HEK293 (cell line): ENCODE data around the gene GPR132.

Source experiments
- BCL11A ChIP-seq: fragments of 450-650 bp; formaldehyde crosslinking; IDR thresholded peaks from 2 replicates; pipeline ENCODE4 v1.5.1; 2016; ENCODE audit warnings: low read depth, missing biosample characterization, missing genetic modification characterization
- GLIS1 ChIP-seq: fragments of 450-650 bp; formaldehyde crosslinking; IDR thresholded peaks from 2 replicates; pipeline ENCODE4 v1.5.1; 2016; ENCODE audit warnings: missing biosample characterization, missing genetic modification characterization
- KLF16 ChIP-seq: fragments of 450-650 bp; formaldehyde crosslinking; IDR thresholded peaks from 2 replicates; pipeline ENCODE4 v1.5.1; 2017; ENCODE audit warnings: missing biosample characterization, missing genetic modification characterization
- OSR2 ChIP-seq: fragments of 450-650 bp; formaldehyde crosslinking; IDR thresholded peaks from 2 replicates; pipeline ENCODE4 v1.5.1; 2016; ENCODE audit warnings: missing biosample characterization, missing genetic modification characterization
- ZBTB1 ChIP-seq: fragments of 450-650 bp; formaldehyde crosslinking; IDR thresholded peaks from 2 replicates; pipeline ENCODE4 v1.5.1; 2016; ENCODE audit warnings: missing biosample characterization, missing genetic modification characterization
- ZBTB48 ChIP-seq: fragments of 450-650 bp; formaldehyde crosslinking; IDR thresholded peaks from 2 replicates; pipeline ENCODE4 v1.5.1; 2016; ENCODE audit warnings: missing biosample characterization, missing genetic modification characterization
- ZFP69B ChIP-seq: fragments of 450-650 bp; formaldehyde crosslinking; IDR thresholded peaks from 2 replicates; pipeline ENCODE4 v1.5.1; 2016; ENCODE audit warnings: missing biosample characterization, missing genetic modification characterization
- ZIC2 ChIP-seq: fragments of 450-650 bp; formaldehyde crosslinking; IDR thresholded peaks from 2 replicates; pipeline ENCODE4 v1.5.1; 2016; ENCODE audit warnings: missing biosample characterization, missing genetic modification characterization
- ZNF121 ChIP-seq: fragments of 450-650 bp; formaldehyde crosslinking; IDR thresholded peaks from 2 replicates; pipeline ENCODE4 v1.5.1; 2016; ENCODE audit warnings: missing biosample characterization, missing genetic modification characterization
- ZNF133 ChIP-seq: fragments of 450-650 bp; formaldehyde crosslinking; IDR thresholded peaks from 2 replicates; pipeline ENCODE4 v1.5.1; 2016; ENCODE audit warnings: missing biosample characterization, missing genetic modification characterization
- ZNF2 ChIP-seq: fragments of 450-650 bp; formaldehyde crosslinking; IDR thresholded peaks from 2 replicates; pipeline ENCODE4 v1.5.1; 2016; ENCODE audit warnings: missing biosample characterization, missing genetic modification characterization
- ZNF324 ChIP-seq: fragments of 450-650 bp; formaldehyde crosslinking; IDR thresholded peaks from 2 replicates; pipeline ENCODE4 v1.5.1; 2016; ENCODE audit warnings: missing biosample characterization, missing genetic modification characterization
- ZNF335 ChIP-seq: fragments of 450-650 bp; formaldehyde crosslinking; conservative IDR thresholded peaks from 2 replicates; pipeline ENCODE4 v1.5.1; 2016; ENCODE audit warnings: missing biosample characterization, missing genetic modification characterization
- ZNF423 ChIP-seq: fragments of 450-650 bp; formaldehyde crosslinking; IDR thresholded peaks from 2 replicates; pipeline ENCODE4 v1.5.1; 2016; ENCODE audit warnings: missing biosample characterization, missing genetic modification characterization
- ZNF555 ChIP-seq: fragments of 450-650 bp; formaldehyde crosslinking; conservative IDR thresholded peaks from 2 replicates; pipeline ENCODE4 v1.5.1; 2017; ENCODE audit warnings: missing biosample characterization, mild to moderate bottlenecking, missing genetic modification characterization, inconsistent platforms
- ZNF624 ChIP-seq: fragments of 450-650 bp; formaldehyde crosslinking; IDR thresholded peaks from 2 replicates; pipeline ENCODE4 v1.5.1; 2017; ENCODE audit warnings: missing biosample characterization, missing genetic modification characterization
- ZNF76 ChIP-seq: fragments of 450-650 bp; formaldehyde crosslinking; IDR thresholded peaks from 2 replicates; pipeline ENCODE4; 2016; ENCODE audit warnings: low read depth, missing biosample characterization, missing genetic modification characterization, borderline replicate concordance
- ZNF843 ChIP-seq: fragments of 450-650 bp; formaldehyde crosslinking; IDR thresholded peaks from 2 replicates; pipeline ENCODE4 v1.5.1; 2016; ENCODE audit warnings: missing biosample characterization, missing genetic modification characterization
- ZSCAN30 ChIP-seq: fragments of 450-650 bp; IDR thresholded peaks from 2 replicates; pipeline ENCODE4 v1.5.1; 2018; ENCODE audit warnings: missing biosample characterization, mild to moderate bottlenecking, missing genetic modification characterization, moderate library complexity
- ZXDB ChIP-seq: fragments of 450-650 bp; formaldehyde crosslinking; IDR thresholded peaks from 2 replicates; pipeline ENCODE4 v1.5.1; 2016; ENCODE audit warnings: missing biosample characterization, missing genetic modification characterization
- TF ChIP-seq, protein P1 (sequence below): fragments of 450-650 bp; formaldehyde crosslinking; conservative IDR thresholded peaks from 2 replicates; pipeline ENCODE4 v1.5.1; 2016; ENCODE audit warnings: low read depth, missing biosample characterization, missing genetic modification characterization
- TF ChIP-seq, protein P2 (sequence below): fragments of 450-650 bp; formaldehyde crosslinking; IDR thresholded peaks from 2 replicates; pipeline ENCODE4 v1.5.1; 2016; ENCODE audit warnings: missing biosample characterization, missing genetic modification characterization
- TF ChIP-seq, protein P3 (sequence below): fragments of 450-650 bp; formaldehyde crosslinking; IDR thresholded peaks from 2 replicates; pipeline ENCODE4 v1.5.1; 2016; ENCODE audit warnings: missing biosample characterization, missing genetic modification characterization
- TF ChIP-seq, protein P4 (sequence below): fragments of 450-650 bp; IDR thresholded peaks from 2 replicates; pipeline ENCODE4 v1.5.1; 2018; ENCODE audit warnings: missing biosample characterization, missing genetic modification characterization
- TF ChIP-seq, protein P5 (sequence below): fragments of 450-650 bp; formaldehyde crosslinking; IDR thresholded peaks from 2 replicates; pipeline ENCODE4 v1.5.1; 2016; ENCODE audit warnings: missing biosample characterization, missing genetic modification characterization, low read depth
- TF ChIP-seq, protein P6 (sequence below): fragments of 450-650 bp; formaldehyde crosslinking; optimal IDR thresholded peaks from 2 replicates; pipeline ENCODE3; 2016; ENCODE audit warnings: missing biosample characterization, mild to moderate bottlenecking, missing genetic modification characterization

Gene GPR132

DNA sequence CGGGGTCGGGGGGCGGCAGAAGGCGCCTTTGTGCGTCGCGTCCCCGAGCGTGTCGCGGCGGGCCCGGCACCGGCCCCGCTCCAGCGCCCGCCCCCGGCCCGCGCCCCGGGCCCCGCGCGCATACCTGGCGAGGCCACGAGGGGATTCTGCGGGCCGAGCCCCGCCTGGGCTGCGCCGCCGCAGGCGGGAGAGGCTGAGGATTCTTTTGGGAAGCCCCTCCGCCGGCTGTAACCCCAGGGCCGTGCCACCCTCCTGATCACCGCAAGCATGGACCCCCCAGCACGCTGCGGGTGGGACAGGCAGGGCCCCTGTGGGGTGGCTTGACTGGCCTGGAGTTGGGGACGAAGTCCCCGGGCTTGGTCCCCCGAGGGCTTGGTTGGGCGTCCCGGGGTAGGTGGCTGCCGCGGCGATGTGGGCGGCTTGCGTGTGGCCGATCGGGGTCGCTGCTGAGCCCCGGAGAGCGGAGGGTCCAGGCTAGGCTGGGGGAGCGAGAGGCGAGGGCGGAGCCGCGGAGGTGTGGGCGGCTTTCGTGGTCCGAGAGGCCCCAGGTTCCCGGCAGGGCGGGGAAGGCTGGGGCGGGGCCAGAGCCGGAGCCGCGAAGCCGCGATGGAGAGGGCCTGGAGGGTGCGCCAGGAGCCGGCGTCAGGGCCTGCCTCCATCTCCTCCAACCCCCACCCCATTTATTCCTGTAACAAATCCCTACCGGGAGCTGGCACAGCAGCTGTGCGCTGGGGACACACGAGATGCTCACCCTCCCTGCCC is 28.4 kb upstream of the GPR132 start (continued):
- TF ChIP-seq, protein P1, sequence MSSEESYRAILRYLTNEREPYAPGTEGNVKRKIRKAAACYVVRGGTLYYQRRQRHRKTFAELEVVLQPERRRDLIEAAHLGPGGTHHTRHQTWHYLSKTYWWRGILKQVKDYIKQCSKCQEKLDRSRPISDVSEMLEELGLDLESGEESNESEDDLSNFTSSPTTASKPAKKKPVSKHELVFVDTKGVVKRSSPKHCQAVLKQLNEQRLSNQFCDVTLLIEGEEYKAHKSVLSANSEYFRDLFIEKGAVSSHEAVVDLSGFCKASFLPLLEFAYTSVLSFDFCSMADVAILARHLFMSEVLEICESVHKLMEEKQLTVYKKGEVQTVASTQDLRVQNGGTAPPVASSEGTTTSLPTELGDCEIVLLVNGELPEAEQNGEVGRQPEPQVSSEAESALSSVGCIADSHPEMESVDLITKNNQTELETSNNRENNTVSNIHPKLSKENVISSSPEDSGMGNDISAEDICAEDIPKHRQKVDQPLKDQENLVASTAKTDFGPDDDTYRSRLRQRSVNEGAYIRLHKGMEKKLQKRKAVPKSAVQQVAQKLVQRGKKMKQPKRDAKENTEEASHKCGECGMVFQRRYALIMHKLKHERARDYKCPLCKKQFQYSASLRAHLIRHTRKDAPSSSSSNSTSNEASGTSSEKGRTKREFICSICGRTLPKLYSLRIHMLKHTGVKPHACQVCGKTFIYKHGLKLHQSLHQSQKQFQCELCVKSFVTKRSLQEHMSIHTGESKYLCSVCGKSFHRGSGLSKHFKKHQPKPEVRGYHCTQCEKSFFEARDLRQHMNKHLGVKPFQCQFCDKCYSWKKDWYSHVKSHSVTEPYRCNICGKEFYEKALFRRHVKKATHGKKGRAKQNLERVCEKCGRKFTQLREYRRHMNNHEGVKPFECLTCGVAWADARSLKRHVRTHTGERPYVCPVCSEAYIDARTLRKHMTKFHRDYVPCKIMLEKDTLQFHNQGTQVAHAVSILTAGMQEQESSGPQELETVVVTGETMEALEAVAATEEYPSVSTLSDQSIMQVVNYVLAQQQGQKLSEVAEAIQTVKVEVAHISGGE (tag by site-specific recombination): 0 out of 2 replicates have a peak, but pooled peaks have one; percentile 29
- TF ChIP-seq ZNF2 (peak; percentile 69; the same call in 1 of the 2 replicates), BCL11A (tag by site-specific recombination) (0 out of 2 replicates have a peak, but pooled peaks have one; percentile 55), ZNF843 (peak; percentile 26; the same call in 1 of the 2 replicates), ZIC2 (peak; percentile 91), ZNF423 (tag by site-specific recombination) (peak; percentile 94), ZXDB (peak; percentile 83; the same call in 1 of the 2 replicates), ZFP69B (tag by site-specific recombination) (peak; percentile 45; the same call in 1 of the 2 replicates), ZNF324 (no peak), ZNF624 (tag by site-specific recombination) (no peak), KLF16 (tag by site-specific recombination) (peak; percentile 79; the same call in 1 of the 2 replicates), ZNF121 (tag by site-specific recombination) (no peak), GLIS1 (tag by site-specific recombination) (peak; percentile 97), ZBTB48 (tag by site-specific recombination) (peak; percentile 60; the same call in 1 of the 2 replicates), ZSCAN30 (tag by site-specific recombination) (peak; percentile 57; the same call in 1 of the 2 replicates), ZNF133 (tag by site-specific recombination) (no peak), ZNF335 (tag by site-specific recombination) (peak; percentile 89), OSR2 (tag by site-specific recombination) (no peak), ZNF76 (tag by site-specific recombination) (peak; percentile 26; the same call in 1 of the 2 replicates), ZBTB1 (tag by site-specific recombination) (peak; percentile 63; the same call in 1 of the 2 replicates), ZNF555 (tag by site-specific recombination) (no peak)
- TF ChIP-seq, protein P2, sequence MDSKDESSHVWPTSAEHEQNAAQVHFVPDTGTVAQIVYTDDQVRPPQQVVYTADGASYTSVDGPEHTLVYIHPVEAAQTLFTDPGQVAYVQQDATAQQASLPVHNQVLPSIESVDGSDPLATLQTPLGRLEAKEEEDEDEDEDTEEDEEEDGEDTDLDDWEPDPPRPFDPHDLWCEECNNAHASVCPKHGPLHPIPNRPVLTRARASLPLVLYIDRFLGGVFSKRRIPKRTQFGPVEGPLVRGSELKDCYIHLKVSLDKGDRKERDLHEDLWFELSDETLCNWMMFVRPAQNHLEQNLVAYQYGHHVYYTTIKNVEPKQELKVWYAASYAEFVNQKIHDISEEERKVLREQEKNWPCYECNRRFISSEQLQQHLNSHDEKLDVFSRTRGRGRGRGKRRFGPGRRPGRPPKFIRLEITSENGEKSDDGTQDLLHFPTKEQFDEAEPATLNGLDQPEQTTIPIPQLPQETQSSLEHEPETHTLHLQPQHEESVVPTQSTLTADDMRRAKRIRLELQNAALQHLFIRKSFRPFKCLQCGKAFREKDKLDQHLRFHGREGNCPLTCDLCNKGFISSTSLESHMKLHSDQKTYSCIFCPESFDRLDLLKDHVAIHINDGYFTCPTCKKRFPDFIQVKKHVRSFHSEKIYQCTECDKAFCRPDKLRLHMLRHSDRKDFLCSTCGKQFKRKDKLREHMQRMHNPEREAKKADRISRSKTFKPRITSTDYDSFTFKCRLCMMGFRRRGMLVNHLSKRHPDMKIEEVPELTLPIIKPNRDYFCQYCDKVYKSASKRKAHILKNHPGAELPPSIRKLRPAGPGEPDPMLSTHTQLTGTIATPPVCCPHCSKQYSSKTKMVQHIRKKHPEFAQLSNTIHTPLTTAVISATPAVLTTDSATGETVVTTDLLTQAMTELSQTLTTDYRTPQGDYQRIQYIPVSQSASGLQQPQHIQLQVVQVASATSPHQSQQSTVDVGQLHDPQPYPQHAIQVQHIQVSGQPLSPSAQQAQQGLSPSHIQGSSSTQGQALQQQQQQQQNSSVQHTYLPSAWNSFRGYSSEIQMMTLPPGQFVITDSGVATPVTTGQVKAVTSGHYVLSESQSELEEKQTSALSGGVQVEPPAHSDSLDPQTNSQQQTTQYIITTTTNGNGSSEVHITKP (tag by site-specific recombination): peak; percentile 71
- TF ChIP-seq, protein P3, sequence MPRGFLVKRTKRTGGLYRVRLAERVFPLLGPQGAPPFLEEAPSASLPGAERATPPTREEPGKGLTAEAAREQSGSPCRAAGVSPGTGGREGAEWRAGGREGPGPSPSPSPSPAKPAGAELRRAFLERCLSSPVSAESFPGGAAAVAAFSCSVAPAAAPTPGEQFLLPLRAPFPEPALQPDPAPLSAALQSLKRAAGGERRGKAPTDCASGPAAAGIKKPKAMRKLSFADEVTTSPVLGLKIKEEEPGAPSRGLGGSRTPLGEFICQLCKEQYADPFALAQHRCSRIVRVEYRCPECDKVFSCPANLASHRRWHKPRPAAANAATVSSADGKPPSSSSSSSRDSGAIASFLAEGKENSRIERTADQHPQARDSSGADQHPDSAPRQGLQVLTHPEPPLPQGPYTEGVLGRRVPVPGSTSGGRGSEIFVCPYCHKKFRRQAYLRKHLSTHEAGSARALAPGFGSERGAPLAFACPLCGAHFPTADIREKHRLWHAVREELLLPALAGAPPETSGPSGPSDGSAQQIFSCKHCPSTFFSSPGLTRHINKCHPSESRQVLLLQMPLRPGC: peak; percentile 32; the same call in 1 of the 2 replicates
- TF ChIP-seq, protein P4, sequence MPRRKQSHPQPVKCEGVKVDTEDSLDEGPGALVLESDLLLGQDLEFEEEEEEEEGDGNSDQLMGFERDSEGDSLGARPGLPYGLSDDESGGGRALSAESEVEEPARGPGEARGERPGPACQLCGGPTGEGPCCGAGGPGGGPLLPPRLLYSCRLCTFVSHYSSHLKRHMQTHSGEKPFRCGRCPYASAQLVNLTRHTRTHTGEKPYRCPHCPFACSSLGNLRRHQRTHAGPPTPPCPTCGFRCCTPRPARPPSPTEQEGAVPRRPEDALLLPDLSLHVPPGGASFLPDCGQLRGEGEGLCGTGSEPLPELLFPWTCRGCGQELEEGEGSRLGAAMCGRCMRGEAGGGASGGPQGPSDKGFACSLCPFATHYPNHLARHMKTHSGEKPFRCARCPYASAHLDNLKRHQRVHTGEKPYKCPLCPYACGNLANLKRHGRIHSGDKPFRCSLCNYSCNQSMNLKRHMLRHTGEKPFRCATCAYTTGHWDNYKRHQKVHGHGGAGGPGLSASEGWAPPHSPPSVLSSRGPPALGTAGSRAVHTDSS (tag by site-specific recombination): no peak
- TF ChIP-seq, protein P5, sequence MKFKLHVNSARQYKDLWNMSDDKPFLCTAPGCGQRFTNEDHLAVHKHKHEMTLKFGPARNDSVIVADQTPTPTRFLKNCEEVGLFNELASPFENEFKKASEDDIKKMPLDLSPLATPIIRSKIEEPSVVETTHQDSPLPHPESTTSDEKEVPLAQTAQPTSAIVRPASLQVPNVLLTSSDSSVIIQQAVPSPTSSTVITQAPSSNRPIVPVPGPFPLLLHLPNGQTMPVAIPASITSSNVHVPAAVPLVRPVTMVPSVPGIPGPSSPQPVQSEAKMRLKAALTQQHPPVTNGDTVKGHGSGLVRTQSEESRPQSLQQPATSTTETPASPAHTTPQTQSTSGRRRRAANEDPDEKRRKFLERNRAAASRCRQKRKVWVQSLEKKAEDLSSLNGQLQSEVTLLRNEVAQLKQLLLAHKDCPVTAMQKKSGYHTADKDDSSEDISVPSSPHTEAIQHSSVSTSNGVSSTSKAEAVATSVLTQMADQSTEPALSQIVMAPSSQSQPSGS (tag by site-specific recombination): no peak
- TF ChIP-seq, protein P6, sequence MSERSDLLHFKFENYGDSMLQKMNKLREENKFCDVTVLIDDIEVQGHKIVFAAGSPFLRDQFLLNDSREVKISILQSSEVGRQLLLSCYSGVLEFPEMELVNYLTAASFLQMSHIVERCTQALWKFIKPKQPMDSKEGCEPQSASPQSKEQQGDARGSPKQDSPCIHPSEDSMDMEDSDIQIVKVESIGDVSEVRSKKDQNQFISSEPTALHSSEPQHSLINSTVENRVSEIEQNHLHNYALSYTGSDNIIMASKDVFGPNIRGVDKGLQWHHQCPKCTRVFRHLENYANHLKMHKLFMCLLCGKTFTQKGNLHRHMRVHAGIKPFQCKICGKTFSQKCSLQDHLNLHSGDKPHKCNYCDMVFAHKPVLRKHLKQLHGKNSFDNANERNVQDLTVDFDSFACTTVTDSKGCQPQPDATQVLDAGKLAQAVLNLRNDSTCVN: peak; percentile 87
